Cardiac septum (tissue), 1 donor: Measurements from ENCODE around the gene HAND2. TPM values are rescaled to one million over a fixed set of nuclear protein-coding genes. Genes with fewer than 3 reads are reported as not detected.
A peak's percentile ranks its signal among the peaks of the same experiment; 100 is the strongest.

ENCODE experiments used
- DNase-seq: peaks from one replicate; pipeline ENCODE4 v3.0.0-alpha.2; 2020; ENCODE audit warnings: low spot score
- intact Hi-C: fragments of 100-400 bp; cut with DNase I; formaldehyde crosslinking; loops from one replicate; pipeline ENCODE4 v1.14.0; 2022
- total RNA-seq: library from RNA; stranded (reverse); fragmentation: NEBNext Ultra II Directional; extraction: Animal tissue kit (Norgen Biotek cat#: 25700); gene quantifications from one replicate; pipeline ENCODE4 v1.2.1, GENCODE V29; 2021
- donor health status: DM: no; HTN: no; CAD: no.

HAND2 gene
- total RNA-seq, 1 donor from 2014 or later: 161 TPM

- peak; percentile 74 for DNase-seq
- intact Hi-C loops: loop anchor here (2.0 to 10.0 kb wide), 7 partner anchors 14 to 806 kb away; no protein-coding TSS in a partner anchor
These were observed 21.5 kb downstream of the HAND2 start for GRCh38 chr4:173508386-173509035.

- DNase-seq: no peak
- intact Hi-C loops: loop anchor here (2.0 to 10.0 kb wide), 8 partner anchors 15 to 807 kb away; no protein-coding TSS in a partner anchor
These were observed 22.3 kb downstream of the HAND2 start for GRCh38 chr4:173507471-173508385.

DNA sequence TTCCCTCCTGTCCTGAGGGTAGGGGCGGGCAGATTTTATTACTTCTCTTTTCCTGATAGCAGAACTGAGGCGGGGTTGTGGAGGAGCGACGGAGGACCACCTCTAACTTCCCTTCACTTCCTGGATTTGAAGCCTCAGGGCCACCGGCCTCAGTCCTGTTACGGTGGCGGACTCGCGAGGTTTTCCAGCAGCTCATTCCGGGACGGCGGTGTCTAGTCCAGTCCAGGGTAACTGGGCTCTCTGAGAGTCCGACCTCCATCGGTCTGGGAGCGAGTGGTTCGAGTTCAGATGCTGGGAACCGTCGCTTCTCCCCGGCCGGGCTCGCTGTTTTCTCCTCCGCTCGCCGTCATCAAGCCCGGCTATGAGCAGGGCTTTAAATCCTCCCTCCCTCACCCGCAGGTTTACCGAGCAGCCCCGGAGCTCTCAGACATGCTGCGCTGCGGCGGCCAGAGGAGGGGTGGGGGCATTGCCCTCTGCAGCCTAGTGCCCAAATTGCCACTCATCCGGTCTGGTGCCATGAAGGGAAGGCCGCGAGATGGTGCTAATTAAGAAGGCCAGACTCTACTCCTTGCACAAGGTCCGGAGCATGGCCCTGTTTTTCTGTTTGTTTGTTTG is 23.3 kb downstream of the HAND2 start:
- intact Hi-C loops: loop anchor here (1.0 to 10.0 kb wide), 7 partner anchors 241 to 808 kb away; no protein-coding TSS in a partner anchor
- DNase-seq: peak; percentile 82

DNA sequence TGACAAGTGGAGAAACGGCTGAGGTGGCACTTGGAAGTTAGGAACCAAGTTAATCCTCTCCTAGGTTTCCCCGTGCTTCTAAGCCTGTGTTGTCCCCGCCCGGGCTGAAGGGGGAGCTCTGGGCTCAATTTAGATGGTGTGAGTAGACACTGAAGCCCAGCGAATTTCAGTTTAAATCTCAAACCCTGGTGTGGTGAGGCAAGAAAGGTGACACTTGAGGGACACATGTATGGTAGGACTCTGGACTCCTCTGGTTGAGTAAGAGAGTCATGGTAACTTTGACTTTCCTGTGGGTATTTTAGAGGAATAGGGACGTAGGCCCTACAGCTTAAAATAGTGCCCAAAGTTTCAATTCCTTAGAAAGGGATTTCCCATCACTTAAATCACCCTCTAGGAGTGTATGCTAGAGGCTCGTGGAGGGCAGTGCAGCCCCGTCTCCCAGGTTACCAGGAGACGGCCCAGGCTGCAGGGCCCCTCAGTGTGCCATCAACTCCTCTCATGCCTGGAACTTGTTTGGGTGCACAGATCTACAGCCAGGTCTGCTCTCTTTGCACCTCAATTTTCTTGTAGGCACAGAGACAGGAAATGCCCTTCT is 24.0 kb downstream of the HAND2 start:
- intact Hi-C loops: loop anchor here (1.0 to 10.0 kb wide), 7 partner anchors 241 to 809 kb away; no protein-coding TSS in a partner anchor
- peak; percentile 82 for DNase-seq

GRCh38 chr4:173504181-173504503 is 25.9 kb downstream of the HAND2 start:
- intact Hi-C loops: loop anchor here (10.0 kb wide), 2 partner anchors 331 to 811 kb away; no protein-coding TSS in a partner anchor
- no peak for DNase-seq

DNA sequence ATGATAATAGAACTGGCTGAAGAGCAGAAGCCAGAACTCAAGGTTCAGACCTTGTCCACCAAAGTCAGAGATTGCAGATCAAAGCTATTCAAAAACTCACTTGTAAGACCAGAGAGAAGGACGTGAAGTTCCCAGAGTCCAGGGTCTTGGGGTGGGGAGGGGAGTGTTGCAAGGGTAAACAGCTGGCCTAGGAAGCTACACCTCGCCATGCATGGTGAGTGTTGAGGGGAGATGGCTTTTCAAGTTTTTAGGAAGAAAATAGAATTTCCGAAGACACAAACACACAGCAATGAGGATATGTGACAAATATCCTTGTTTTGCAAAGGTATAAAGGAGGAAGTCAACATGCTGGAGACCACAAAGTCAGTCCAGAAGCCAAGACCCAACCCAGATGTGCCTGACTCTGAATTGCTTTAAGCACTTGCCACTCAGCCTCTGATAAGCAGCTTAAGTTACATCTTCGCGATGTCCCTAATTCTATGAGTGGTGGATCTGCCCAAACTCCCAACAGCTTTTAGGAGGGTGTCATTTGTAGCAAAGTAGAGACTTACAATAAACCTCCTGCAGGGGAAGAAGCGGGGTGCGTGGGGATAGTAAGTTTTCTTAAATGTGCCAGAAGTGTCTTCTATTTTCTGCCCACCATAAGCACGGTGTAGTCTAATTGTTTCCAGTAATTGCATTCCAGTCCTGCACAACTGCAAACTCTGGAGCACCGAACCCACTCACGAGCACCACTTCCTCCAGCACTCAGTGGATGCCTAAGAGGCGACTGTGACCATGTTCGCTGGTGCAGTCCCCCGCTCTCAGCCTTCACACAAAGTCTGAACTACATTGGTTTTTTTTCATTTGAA is 26.5 kb downstream of the HAND2 start:
- DNase-seq: no peak
- intact Hi-C loops: loop anchor here (10.0 kb wide), 2 partner anchors 331 to 811 kb away; no protein-coding TSS in a partner anchor

DNA sequence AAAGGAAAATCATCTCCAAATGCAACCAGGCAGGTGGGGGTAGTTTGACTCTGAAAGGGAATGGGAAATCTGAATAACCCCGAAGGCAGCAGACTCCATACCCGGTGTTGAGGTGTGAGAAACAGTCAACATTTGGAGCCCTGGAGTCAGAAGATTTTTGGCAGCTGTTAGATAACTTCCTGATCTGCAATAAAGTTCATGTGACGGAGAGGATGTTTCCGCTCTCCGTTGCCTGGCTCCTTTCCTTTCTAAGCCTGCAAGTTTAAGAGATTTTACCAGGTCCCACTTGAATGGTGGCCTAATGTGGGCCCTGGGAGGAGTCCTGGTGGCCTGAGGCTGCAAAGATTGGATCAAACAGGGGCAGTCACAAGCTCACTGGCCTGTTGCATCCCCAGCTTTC is 27.7 kb downstream of the HAND2 start:
- intact Hi-C loops: loop anchor here (10.0 kb wide), 2 partner anchors 333 to 813 kb away; no protein-coding TSS in a partner anchor
- no peak for DNase-seq

- intact Hi-C loops: loop anchor here (10.0 kb wide), 2 partner anchors 333 to 813 kb away; no protein-coding TSS in a partner anchor
These were observed 28.4 kb downstream of the HAND2 start for GRCh38 chr4:173501592-173502150.

DNA sequence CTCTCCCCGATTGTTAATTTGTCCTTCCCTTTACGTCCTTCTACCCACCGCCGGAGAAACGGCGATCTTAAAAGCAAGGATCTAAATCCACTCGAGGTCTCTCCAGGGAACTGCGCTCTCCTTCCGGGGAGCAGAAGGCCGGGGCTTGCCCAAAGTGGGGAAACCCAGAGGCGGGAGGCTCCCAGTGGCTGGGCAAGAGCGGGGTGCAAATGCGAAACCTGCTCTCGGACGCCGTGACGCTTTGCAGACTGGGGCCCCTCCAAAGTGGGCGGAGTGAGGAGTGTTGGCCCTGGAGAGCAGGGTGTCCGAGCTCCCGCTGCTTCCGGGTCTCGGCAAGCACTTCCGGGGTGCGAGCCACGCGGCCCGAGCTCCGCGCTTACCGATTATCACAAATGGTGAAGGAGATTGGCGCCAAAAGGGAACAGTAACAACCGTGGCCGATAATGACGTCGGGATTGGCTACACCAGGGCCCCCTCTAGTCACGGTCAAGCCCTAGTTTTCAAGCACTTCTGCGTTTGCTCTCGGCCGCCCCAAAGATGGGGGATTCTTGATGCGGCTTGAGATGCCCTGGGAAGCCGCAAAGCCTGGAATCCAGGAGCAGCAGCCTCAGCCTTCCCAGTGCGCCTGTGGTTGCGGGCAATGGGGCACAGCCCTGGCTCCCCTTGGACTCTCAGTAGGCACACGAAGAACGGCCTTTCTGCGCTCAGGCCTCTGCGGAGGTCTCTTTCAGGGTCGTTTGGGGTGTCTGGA is 29.0 kb downstream of the HAND2 start:
- intact Hi-C loops: loop anchor here (10.0 kb wide), 2 partner anchors 334 to 814 kb away; no protein-coding TSS in a partner anchor
- no peak for DNase-seq

More at GRCh38 chr4:173501592-173502150, 28.4 kb downstream of the HAND2 start:
- DNase-seq: no peak

DNA sequence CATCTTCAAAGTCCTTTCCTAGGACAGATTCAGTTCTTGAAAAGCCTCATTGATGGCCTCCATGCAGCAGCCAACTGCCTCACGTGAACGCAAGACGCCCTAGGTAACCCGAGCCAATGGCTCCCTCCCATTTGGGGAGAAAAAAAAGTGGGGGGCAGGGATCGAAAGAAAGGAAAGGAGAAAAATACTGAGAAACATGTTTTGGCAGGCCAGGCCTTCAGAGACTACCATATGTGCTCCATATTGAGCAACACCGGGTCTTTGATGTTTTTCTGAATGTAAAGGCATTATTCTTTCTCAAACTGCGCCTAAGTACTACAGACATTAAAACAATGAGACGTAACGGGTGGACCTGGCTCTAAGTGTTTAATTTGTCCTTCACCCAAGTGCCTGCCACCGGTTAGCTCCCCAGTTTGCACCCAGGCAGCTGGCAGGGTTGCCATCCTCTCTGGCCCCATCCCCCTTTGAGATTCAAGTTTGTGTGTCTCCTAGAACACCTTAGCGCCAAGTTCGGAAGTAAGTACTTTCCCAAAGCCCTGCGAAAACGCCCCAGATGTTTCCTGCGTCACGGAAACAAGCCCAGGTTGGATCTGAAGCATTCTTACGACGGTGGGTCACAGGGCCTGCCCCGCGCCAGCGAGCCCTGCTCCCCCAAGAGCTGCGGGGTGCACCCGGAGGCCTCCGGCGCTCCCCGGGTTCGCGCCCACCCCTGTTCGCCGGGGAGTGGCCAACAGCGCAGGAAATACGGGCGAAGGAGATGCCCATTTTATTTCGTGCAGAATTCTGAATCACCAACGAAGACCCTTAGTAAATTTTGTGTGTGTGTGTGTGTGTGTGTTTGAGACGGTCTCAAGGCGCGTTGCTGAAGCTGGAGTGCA is 30.1 kb downstream of the HAND2 start:
- intact Hi-C loops: loop anchor here (10.0 kb wide), 2 partner anchors 335 to 815 kb away; no protein-coding TSS in a partner anchor
- DNase-seq: no peak

DNA sequence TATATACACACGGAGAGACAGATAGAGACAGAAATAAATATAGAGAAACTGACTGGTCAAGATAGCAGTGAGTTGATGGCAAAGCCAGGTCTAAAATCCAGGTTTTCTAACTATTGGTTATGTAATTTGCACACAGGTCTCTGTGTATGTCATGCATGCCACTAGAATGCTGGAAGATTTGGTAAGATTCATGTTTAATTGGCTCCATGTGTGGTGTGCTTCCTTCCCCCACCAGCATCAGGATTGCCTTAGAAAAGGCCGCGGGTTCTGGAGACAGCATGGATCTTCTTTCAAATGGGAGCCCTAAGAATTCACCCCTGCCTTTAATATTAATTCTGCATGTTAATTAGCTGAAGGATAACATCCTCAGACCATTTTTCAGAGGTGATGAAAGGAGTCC is 31.3 kb downstream of the HAND2 start:
- DNase-seq: no peak
- intact Hi-C loops: no loop called here

DNA sequence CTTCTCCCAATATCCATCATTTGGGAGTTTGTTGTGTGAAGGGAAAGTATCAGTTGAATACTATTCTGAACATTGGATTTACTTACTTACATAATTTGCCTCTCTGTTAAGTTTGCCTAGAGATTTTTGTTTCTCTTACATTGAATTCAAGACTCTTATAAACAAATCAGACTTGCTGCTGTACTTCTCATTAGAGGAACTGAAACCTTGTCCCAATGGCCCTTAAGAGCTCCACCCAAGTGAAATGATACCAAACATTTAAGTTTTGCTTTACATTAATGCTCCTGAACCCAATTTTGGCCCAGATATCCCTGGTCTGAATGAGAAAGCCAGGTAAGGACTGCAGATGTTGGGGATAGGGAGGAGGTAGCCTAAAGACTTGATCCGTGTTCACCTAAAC is 32.0 kb downstream of the HAND2 start:
- intact Hi-C loops: no loop called here
- no peak for DNase-seq

- DNase-seq: no peak
- intact Hi-C loops: loop anchor here (1.0 to 5.0 kb wide), 3 partner anchors 74 to 177 kb away; partner anchors contain the start of gene HMGB2
These were observed 35.7 kb downstream of the HAND2 start for GRCh38 chr4:173494013-173494970.

DNA sequence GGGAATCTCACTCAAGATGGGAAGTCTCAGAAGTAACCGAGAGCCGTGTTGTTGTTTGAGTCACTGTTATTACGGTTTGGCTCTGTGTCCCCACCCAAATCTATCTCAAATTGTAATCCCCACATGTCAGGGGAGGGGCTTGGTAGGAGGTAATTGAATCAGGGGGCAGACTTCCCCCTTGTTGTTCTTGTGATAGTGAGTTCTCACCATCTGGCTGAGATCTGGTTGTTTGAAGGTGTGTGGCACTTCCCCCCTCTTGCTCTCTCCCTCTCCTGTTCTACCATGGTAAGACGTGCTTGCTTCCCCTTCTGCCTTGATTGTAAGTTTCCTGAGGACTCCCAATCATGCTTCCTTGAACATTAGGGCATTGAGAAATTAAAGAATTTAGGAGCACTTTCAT is 37.0 kb downstream of the HAND2 start:
- intact Hi-C loops: loop anchor here (5.0 kb wide), 2 partner anchors 161 to 176 kb away; partner anchors contain the start of gene HMGB2
- DNase-seq: no peak

DNA sequence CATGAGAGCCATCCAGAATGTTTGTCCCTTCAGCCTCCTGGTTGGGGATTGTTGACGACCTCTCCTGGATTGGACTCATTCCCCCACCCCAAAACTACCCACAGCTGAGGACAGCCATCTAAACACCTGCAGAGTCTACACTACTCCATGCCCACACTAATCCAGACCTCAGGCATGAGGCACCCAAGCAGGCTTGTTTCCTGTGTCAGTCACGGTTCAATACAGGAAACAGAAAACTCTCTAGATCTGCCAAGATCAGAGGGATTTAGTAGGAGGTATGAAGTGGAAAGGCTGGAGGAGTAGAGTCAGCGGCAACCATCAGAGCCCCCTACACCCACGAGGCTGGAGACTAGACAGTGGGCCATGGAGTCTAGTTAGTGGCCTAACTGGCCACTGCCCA is 37.7 kb downstream of the HAND2 start:
- intact Hi-C loops: loop anchor here (5.0 kb wide), 2 partner anchors 160 to 175 kb away; partner anchors contain the start of gene HMGB2
- DNase-seq: no peak
